ENCODE measurements around the gene TSPAN8.

The TSPAN8 gene

GRCh38 chr12:71142956-71143355 lies 14.8 kb downstream of the TSPAN8 start:
- TF ChIP-seq, protein P1, sequence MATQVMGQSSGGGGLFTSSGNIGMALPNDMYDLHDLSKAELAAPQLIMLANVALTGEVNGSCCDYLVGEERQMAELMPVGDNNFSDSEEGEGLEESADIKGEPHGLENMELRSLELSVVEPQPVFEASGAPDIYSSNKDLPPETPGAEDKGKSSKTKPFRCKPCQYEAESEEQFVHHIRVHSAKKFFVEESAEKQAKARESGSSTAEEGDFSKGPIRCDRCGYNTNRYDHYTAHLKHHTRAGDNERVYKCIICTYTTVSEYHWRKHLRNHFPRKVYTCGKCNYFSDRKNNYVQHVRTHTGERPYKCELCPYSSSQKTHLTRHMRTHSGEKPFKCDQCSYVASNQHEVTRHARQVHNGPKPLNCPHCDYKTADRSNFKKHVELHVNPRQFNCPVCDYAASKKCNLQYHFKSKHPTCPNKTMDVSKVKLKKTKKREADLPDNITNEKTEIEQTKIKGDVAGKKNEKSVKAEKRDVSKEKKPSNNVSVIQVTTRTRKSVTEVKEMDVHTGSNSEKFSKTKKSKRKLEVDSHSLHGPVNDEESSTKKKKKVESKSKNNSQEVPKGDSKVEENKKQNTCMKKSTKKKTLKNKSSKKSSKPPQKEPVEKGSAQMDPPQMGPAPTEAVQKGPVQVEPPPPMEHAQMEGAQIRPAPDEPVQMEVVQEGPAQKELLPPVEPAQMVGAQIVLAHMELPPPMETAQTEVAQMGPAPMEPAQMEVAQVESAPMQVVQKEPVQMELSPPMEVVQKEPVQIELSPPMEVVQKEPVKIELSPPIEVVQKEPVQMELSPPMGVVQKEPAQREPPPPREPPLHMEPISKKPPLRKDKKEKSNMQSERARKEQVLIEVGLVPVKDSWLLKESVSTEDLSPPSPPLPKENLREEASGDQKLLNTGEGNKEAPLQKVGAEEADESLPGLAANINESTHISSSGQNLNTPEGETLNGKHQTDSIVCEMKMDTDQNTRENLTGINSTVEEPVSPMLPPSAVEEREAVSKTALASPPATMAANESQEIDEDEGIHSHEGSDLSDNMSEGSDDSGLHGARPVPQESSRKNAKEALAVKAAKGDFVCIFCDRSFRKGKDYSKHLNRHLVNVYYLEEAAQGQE (IDR thresholded peaks at IDR 0.05; ENCODE audit: insufficient read depth in 1 of 2, low read depth in 2 of 2, low read length in 2 of 2) = no peak
- TF ChIP-seq TAF1 (IDR thresholded peaks at IDR 0.05; ENCODE audit: borderline replicate concordance, insufficient read depth, low read length) (no peak), SIN3A (IDR thresholded peaks at IDR 0.05; ENCODE audit: borderline replicate concordance, insufficient read depth, low read length) (no peak), FOXP2 (optimal IDR thresholded peaks at IDR 0.05; ENCODE audit: borderline replicate concordance, extremely low read depth, extremely low read length, insufficient read depth) (no peak), POLR2AphosphoS5 (IDR thresholded peaks at IDR 0.05; ENCODE audit: low read depth, low read length) (no peak)

DNA sequence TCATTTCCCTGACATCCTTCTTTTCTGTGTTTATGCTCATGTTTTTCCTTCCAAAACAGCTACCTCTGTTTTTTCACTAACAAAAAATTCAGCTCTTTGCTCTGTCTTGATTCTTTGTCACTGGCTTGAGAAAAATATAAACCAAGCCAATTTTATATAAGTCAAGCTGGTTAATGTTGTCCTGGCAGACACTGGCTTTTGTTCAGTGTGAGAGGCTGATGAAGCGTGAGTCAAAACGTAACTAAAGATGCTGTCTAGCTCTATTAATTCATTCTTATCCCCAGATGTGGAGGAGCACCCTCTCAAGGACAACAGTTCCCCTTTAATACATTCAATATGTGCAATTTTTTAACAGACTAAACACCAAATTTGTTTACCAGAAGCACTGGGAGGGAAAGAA lies 15.8 kb downstream of the TSPAN8 start:
- TF ChIP-seq TAF1 (IDR thresholded peaks at IDR 0.05; ENCODE audit: borderline replicate concordance, insufficient read depth, low read length) (no peak), SIN3A (IDR thresholded peaks at IDR 0.05; ENCODE audit: borderline replicate concordance, insufficient read depth, low read length) (no peak), FOXP2 (optimal IDR thresholded peaks at IDR 0.05; ENCODE audit: borderline replicate concordance, extremely low read depth, extremely low read length, insufficient read depth) (no peak), POLR2AphosphoS5 (IDR thresholded peaks at IDR 0.05; ENCODE audit: low read depth, low read length) (no peak)
- TF ChIP-seq, protein P1 (IDR thresholded peaks at IDR 0.05; ENCODE audit: insufficient read depth in 1 of 2, low read depth in 2 of 2, low read length in 2 of 2) = no peak

GRCh38 chr12:71141378-71141926 lies 16.3 kb downstream of the TSPAN8 start:
- no peak for TF ChIP-seq FOXP2 (optimal IDR thresholded peaks at IDR 0.05; ENCODE audit: borderline replicate concordance, extremely low read depth, extremely low read length, insufficient read depth)
- no peak for TF ChIP-seq POLR2AphosphoS5 (IDR thresholded peaks at IDR 0.05; ENCODE audit: low read depth, low read length)
- TF ChIP-seq TAF1 (IDR thresholded peaks at IDR 0.05; ENCODE audit: borderline replicate concordance, insufficient read depth, low read length) = no peak

- TF ChIP-seq FOXP2 (optimal IDR thresholded peaks at IDR 0.05; ENCODE audit: borderline replicate concordance, extremely low read depth, extremely low read length, insufficient read depth) (no peak), SIN3A (IDR thresholded peaks at IDR 0.05; ENCODE audit: borderline replicate concordance, insufficient read depth, low read length) (no peak), POLR2AphosphoS5 (IDR thresholded peaks at IDR 0.05; ENCODE audit: low read depth, low read length) (no peak), TAF1 (IDR thresholded peaks at IDR 0.05; ENCODE audit: borderline replicate concordance, insufficient read depth, low read length) (no peak)
- TF ChIP-seq, protein P1 (IDR thresholded peaks at IDR 0.05; ENCODE audit: insufficient read depth in 1 of 2, low read depth in 2 of 2, low read length in 2 of 2) = no peak
Measured at GRCh38 chr12:71139153-71139735, 18.6 kb downstream of the TSPAN8 start.

DNA sequence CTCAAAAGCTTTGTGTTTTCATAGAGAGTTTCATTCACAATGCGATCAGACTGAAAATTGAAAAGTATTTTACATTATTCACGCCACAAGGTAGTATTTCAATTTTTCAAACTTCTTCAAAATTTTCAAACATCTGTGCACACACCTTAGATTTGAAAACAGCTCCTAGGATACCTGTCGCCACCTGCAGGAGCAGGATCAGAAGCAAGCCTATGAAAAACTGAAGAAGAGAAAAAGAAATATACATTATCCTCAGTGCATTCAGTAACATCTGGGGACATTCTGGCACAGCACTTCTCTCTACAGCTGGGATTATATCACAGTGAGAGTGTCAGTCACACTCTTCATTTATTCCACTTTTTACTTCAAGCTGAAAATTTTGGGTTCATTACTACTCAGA lies 19.8 kb downstream of the TSPAN8 start:
- no peak for TF ChIP-seq FOXP2 (optimal IDR thresholded peaks at IDR 0.05; ENCODE audit: borderline replicate concordance, extremely low read depth, extremely low read length, insufficient read depth)

DNA sequence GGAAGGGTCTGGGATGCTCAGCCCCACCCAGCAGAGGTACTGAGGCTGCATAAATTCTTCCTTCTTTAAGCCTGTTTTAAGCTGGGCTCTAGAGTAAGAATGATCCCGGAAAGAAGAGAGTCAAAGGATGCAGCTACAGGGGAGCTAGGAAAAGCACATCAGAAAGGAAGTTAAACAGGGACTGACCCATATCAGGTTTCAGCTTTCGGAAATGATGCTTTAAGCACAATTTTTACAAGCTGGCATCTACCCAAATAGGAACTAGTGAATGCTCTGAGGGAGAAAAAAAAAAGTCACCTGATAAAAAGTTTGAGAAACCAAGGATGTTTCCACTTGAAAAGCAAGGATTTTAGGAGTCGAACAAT lies 22.0 kb downstream of the TSPAN8 start:
- TF ChIP-seq SIN3A (IDR thresholded peaks at IDR 0.05; ENCODE audit: borderline replicate concordance, insufficient read depth, low read length) (no peak), FOXP2 (optimal IDR thresholded peaks at IDR 0.05; ENCODE audit: borderline replicate concordance, extremely low read depth, extremely low read length, insufficient read depth) (no peak), TAF1 (IDR thresholded peaks at IDR 0.05; ENCODE audit: borderline replicate concordance, insufficient read depth, low read length) (no peak), POLR2AphosphoS5 (IDR thresholded peaks at IDR 0.05; ENCODE audit: low read depth, low read length) (no peak)
- TF ChIP-seq, protein P1 (IDR thresholded peaks at IDR 0.05; ENCODE audit: insufficient read depth in 1 of 2, low read depth in 2 of 2, low read length in 2 of 2) = no peak
